ENCODE data around the gene PRIMA1.

PRIMA1 gene

GRCh38 chr14:93734086-93734822, 54.0 kb downstream of the PRIMA1 start:
- no peak for DNase-seq (ENCODE audit: low read depth, low spot score)
- no peak overlapping the region for H3K27ac ChIP-seq

DNA sequence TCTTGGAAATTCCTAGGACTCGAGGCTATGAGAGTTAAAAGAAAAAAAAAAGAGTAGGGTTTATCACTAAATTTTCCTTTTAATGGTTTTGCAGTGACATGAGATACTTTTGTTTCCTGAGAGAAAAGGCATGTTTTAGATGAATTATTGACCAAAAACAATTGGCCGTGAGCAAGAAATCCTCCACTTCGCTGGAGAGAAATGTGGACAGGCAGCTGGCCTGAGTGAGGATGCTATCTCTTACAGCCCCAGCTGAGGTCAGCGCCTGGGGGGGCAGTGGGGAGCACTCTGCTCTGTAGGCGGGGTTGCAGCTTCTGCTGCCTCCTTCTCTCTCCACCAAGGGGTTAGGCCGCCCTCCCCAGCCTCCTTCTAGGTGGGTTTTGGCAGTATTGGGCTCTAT, 54.7 kb downstream of the PRIMA1 start:
- no peak for DNase-seq (ENCODE audit: low read depth, low spot score)
- H3K27ac ChIP-seq = no peak overlapping the region

DNA sequence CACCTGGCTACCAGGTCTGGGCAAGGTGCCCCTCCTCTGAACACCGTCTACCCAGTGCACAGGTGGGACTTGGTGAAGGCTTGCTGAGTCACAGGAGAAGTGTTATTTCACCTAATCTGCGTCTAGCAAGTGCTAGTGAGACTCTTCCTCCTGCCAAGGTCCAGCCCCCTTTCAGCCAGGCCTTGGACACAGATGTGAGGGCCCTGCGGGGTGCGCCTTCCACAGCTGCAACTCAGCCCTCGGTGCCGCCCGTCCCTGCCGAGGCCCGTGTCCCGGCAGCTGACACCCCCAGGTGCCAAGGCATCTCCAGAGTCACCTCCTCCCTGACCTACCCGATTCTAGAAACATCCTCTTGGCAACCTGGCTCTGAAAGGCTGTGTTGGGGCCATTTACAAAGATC, 55.1 kb downstream of the PRIMA1 start:
- H3K27ac ChIP-seq = no peak overlapping the region
- DNase-seq (ENCODE audit: low read depth, low spot score) = no peak

DNA sequence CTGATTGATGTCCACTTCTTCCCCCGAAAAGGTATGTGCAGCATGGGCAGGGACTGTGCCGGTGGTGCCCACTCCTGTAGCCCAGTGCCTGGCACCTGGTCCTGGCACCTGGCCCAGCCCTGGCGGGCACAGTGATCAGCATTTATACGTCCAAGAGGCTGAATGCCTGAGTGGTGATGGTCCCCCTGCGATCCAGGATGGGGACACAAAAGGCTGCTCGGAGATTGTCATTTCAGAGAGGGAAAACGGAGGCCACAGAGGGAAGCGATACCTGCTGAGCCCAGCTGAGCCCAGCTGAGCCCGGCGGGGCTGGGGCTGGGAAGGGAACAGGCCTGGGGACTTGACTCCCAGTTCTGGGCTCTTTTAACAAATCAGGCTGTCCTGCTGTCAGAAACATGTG, 55.8 kb downstream of the PRIMA1 start:
- no peak for DNase-seq (ENCODE audit: low read depth, low spot score)
- no peak overlapping the region for H3K27ac ChIP-seq

GRCh38 chr14:93731753-93732152, 56.5 kb downstream of the PRIMA1 start:
- H3K27ac ChIP-seq = no peak overlapping the region

GRCh38 chr14:93729993-93730392, 58.3 kb downstream of the PRIMA1 start:
- peak; percentile 18 for DNase-seq (ENCODE audit: low read depth, low spot score)
- no peak overlapping the region for H3K27ac ChIP-seq

More at GRCh38 chr14:93731753-93732152, 56.5 kb downstream of the PRIMA1 start:
- no peak for DNase-seq (ENCODE audit: low read depth, low spot score)

GRCh38 chr14:93728651-93729016, 59.7 kb downstream of the PRIMA1 start:
- DNase-seq (ENCODE audit: low read depth, low spot score) = no peak
- no peak overlapping the region for H3K27ac ChIP-seq

GRCh38 chr14:93727917-93728650, 60.2 kb downstream of the PRIMA1 start:
- DNase-seq (ENCODE audit: low read depth, low spot score) = no peak
- no peak overlapping the region for H3K27ac ChIP-seq

- DNase-seq (ENCODE audit: low read depth, low spot score) = no peak
- no peak overlapping the region for H3K27ac ChIP-seq
These were observed 61.1 kb downstream of the PRIMA1 start for GRCh38 chr14:93727039-93727740.

DNA sequence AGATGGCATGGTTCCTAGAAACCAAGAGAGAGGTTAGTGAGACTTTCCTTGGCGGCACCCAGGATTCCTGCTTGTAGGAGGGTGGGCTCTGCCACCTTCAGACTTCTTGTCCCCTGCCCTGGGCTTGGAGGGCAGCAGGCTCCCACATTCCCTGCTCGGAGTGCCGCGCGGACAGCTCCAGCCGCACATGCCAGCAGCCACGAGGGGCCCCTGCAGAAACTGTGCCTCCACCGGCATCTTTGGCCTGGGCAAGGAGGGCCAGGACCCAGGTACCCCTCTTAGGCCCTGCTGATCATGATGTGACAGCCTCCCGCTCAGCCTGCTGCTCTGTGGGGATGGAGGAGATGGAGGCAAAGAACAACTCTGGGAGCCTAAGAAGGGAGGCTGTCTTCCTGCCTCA, 62.3 kb downstream of the PRIMA1 start:
- H3K27ac ChIP-seq = no peak overlapping the region
- no peak for DNase-seq (ENCODE audit: low read depth, low spot score)

DNA sequence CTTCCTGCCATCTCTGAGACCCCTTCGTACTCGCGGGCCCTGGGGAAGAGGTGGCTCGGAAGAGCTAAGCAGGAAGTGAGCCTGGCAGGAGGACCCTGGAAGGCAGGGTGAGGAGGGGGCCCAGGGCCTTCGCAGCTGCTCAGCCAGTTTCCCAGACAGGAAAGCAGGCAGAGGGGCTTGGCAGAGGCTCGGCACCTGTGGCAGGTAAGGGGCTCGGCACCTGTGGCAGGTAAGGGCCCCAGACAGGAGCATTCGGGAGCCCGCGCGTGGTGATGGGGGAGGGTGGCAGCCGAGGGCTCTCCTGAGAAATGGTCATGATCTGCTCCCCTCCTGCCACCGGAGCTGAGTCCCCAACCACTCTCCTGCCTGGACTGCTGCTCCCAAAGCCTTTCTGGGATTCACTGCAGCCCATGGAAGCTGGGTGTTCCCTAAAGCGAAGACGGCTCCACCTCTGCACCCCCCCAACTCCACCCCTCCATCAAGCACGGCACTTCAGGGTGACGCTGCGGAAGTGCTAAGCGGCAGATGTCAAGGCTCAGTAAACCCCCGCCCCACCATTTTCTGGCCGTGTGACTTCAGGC, 63.2 kb downstream of the PRIMA1 start:
- DNase-seq (ENCODE audit: low read depth, low spot score) = no peak
- H3K27ac ChIP-seq = no peak overlapping the region

- no peak overlapping the region for H3K27ac ChIP-seq
- no peak for DNase-seq (ENCODE audit: low read depth, low spot score)
These were observed 65.3 kb downstream of the PRIMA1 start for GRCh38 chr14:93723001-93723400.

DNA sequence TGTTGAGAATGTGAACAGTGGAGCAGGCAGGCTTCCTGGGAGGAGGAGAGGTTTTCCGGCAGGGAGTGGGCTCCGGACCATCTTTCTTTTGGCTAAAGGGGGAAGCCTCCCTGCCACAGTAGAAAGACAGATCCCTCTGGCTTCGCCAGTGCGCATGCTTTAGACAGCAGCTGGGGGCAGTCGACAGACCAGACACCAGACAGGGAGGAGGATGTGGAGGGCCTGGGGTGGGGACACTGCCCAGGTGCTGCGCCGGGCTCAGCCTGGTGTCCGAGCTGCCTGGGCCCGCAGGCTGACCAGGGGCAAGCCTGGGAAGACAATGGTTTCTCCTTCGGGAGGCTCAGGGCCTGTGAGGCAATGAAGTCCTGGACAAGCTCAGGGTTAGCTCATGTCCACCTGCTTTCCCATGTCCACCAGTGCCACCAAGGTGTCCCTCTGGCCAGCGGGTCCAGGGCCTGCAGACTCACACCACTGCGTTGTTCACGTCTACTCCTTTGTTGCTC, 67.3 kb downstream of the PRIMA1 start:
- DNase-seq (ENCODE audit: low read depth, low spot score) = no peak
- H3K27ac ChIP-seq = no peak overlapping the region

- no peak for DNase-seq (ENCODE audit: low read depth, low spot score)
- no peak overlapping the region for H3K27ac ChIP-seq
These were observed 68.0 kb downstream of the PRIMA1 start for GRCh38 chr14:93720076-93720815.

GRCh38 chr14:93719256-93719655, 69.0 kb downstream of the PRIMA1 start:
- no peak overlapping the region for H3K27ac ChIP-seq
- DNase-seq (ENCODE audit: low read depth, low spot score) = no peak

GRCh38 chr14:93717668-93718320, 70.5 kb downstream of the PRIMA1 start:
- DNase-seq (ENCODE audit: low read depth, low spot score) = no peak
- H3K27ac ChIP-seq = no peak overlapping the region

GRCh38 chr14:93716746-93717667, 71.3 kb downstream of the PRIMA1 start:
- H3K27ac ChIP-seq = no peak overlapping the region
- DNase-seq (ENCODE audit: low read depth, low spot score) = no peak

DNA sequence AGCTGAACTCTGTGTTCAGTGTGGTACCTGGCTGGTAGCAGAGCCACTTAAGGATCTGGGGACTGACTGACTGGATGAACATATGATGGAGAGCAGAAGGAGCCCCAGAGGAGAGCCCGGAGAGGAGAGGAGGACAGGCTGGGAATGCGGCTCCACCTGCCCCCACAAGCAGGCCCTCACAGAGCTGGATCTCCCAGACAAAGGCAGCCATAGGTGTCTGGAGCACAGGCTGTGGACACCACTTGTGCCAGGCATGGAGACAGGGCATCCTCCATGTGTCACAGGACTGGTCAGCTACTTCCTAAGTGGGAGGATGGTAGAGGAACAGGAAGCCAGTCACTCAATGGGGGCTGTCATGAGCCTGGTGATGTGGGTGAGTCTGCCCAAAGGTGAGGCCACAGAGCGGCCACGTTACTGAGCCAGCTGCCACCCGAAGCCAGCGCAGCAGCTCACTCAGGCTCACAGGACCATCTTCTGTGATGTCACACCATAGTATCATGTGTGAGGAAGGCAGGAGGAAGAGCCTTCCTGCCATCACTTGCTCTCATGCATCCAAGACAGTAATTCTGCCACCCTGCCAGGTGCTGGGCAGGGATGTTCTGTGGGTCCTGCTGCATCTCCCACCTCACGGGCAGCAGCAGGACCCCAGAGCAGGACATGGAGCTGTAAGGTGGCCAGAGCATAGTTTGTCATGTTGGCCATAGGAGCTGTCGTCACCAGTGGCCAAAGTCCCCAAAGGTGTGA, 72.1 kb downstream of the PRIMA1 start:
- no peak for DNase-seq (ENCODE audit: low read depth, low spot score)
- no peak overlapping the region for H3K27ac ChIP-seq

Data from epithelial cell of prostate (primary cell).